RWPE1 (cell line): Measurements from ENCODE around the gene POLR3A.
"Not testable (repeated sequence)": the region's sequence is repeated elsewhere in the genome, so short reads cannot be mapped to it uniquely, and the experiment has no call there.

Experiments
- CTCF ChIA-PET: fragments of 350-600 bp; sonication (Branson Sonifier 250); formaldehyde crosslinking; extraction: SDS; loops from one replicate; lab custom pipeline; 2021; lab: Yijun Ruan, JAX
- POLR2A ChIA-PET: fragments of 400-600 bp; formaldehyde crosslinking; extraction: SDS; loops from one replicate; lab custom pipeline; 2020; ENCODE audit warnings: antibody characterized with exemption; ENCODE audit not compliant: low non-redundant PET; lab: Yijun Ruan, JAX
- DNase-seq: peaks from one replicate; pipeline ENCODE4 v3.0.0; 2012; ENCODE audit warnings: low spot score
- H3K27ac ChIP-seq: fragments of 450-650 bp; 2 replicates; pipeline ENCODE4 v1.5.1; 2017
- TF ChIP-seq, protein P1 (sequence below): fragments of 450-650 bp; conservative IDR thresholded peaks from 2 replicates; pipeline ENCODE4 v1.5.1; 2017; ENCODE audit warnings: low read depth, mild to moderate bottlenecking

POLR3A gene

DNA sequence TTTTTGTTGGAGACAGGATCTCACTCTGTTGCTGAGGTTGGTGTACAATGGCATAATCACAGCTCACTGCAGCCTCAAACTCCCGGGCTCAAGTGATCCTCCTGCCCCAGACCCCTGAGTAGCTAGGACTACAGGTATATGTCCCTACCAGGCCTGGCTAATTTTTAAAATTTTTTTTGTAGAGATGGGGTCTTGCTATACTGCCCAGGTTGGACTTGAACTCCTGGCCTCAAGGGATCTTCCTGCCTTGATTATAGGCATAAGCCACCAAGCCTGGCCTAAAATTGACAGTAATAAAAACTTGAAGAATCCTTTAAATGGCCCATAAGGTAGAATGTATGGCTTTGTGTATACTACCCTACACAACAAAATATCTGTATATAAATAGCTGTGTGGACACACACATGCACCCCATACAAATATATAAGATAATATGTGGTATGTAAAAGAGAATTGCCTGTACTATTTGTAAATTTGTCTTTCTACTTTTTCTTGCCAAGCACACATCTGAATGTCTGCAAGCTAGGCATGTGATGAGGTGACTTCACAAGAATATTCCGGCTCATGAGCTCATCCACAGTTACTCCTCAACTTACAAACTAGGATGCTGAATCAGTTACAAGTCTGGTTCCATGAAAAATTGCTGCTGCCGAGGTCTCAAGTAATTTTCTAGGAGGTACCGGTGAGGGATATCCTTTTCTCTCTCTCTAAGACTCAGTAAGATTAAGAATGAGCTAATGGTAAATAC, 26.6 kb downstream of the POLR3A start:
- ChIA-PET POLR2A (no interaction called here), CTCF (interaction anchor here (0.6 to 1.4 kb wide), 3 partner anchors 29 to 156 kb away, joined by 3 to 4 read pairs (median 3); no protein-coding TSS in a partner anchor)
- no peak for DNase-seq

DNA sequence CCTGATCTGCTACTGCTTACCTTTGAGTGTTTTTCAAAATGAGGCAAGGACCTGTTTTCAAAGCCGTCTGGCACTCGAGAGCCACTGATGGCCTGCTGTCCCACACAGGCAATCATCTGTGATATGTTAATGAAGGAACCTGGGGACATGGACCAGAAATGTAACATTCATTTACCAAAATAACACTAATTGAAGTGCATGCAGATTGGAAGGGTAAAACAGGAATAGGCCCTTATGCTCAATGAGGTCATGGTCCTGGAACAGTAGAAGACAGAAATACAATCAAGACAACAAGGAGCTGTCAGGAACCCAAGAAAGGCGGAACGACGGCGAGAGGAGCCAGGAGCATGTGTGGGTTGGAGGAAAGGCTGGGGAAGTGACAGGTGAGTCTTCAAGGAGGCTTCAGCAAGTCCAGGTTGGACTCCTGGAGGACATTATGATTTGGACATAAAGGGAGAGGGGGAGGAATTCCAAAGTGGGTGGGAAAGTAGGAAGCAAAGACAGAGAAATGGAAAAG, 28.3 kb downstream of the POLR3A start:
- ChIA-PET POLR2A (no interaction called here), CTCF (no interaction called here)
- no peak for DNase-seq
- no peak overlapping the region for H3K27ac ChIP-seq
- TF ChIP-seq, protein P1, sequence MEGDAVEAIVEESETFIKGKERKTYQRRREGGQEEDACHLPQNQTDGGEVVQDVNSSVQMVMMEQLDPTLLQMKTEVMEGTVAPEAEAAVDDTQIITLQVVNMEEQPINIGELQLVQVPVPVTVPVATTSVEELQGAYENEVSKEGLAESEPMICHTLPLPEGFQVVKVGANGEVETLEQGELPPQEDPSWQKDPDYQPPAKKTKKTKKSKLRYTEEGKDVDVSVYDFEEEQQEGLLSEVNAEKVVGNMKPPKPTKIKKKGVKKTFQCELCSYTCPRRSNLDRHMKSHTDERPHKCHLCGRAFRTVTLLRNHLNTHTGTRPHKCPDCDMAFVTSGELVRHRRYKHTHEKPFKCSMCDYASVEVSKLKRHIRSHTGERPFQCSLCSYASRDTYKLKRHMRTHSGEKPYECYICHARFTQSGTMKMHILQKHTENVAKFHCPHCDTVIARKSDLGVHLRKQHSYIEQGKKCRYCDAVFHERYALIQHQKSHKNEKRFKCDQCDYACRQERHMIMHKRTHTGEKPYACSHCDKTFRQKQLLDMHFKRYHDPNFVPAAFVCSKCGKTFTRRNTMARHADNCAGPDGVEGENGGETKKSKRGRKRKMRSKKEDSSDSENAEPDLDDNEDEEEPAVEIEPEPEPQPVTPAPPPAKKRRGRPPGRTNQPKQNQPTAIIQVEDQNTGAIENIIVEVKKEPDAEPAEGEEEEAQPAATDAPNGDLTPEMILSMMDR = no peak

More for the DNA sequence above, 26.6 kb downstream of the POLR3A start:
- TF ChIP-seq, protein P1 = no peak
- H3K27ac ChIP-seq = no peak overlapping the region

DNA sequence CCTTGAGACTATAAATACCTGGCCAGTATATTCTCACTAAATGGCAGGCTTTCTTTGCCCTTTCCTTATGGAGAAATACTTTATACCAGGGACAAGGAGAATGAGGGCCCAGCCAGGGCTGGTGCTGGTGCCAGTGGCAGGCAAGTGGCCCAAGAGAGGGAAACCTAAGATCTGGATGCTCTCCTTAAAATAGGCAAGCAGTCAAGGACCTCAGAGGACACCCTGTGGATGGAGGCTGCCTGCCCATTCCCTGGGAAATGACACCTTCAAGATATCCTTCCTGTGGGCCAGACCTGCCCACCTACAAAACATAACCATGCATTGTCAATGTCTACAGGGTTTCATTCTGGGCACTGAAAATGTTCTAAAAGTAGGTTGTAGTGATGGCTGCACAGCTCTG, 29.1 kb downstream of the POLR3A start:
- no peak overlapping the region for H3K27ac ChIP-seq
- ChIA-PET POLR2A (interaction anchor here (0.6 kb wide), 1 partner anchor 10 kb away, joined by 5 read pairs; no protein-coding TSS in a partner anchor), CTCF (interaction anchor here (0.6 kb wide), 1 partner anchor 148 kb away, joined by 3 read pairs; no protein-coding TSS in a partner anchor)
- DNase-seq = no peak
- TF ChIP-seq, protein P1 = no peak

DNA sequence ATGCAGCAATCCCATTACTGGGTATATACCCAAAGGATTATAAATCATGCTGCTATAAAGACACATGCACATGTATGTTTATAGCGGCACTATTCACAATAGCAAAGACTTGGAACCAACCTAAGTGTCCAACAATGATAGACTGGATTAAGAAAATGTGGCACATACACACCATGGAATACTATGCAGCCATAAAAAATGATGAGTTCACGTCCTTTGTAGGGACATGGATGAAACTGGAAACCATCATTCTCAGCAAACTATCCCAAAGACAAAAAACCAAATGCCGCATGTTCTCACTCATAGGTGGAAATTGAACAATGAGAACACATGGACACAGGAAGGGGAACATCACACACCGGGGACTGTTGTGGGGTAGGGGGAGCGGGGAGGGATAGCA, 30.5 kb downstream of the POLR3A start:
- POLR2A ChIA-PET, DNase-seq, CTCF ChIA-PET, H3K27ac ChIP-seq: not testable (repeated sequence)

DNA sequence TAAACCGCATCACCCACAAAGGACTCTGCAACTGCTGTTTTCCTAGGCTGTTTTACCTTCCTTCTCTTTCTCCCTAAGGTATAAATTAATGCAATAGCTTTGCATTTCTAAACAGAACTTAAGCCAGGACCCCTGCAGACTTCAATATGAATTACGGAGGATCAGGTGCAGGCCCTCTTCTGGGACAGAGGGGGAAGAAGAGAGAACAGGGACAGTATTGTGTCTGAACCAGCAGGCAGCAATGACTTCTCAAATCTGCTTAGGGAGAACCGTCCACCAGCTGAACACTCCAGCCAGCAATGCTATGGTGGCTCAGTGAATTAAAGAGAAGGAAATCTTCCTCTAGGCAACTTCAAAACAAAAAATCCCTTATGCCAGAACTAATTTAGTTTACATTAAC, 35.7 kb downstream of the POLR3A start:
- no peak for DNase-seq
- CTCF ChIA-PET = interaction anchor here (0.5 kb wide), 1 partner anchor 131 kb away, joined by 3 read pairs; no protein-coding TSS in a partner anchor
- TF ChIP-seq, protein P1 = no peak
- H3K27ac ChIP-seq = no peak overlapping the region
- POLR2A ChIA-PET = no interaction called here

DNA sequence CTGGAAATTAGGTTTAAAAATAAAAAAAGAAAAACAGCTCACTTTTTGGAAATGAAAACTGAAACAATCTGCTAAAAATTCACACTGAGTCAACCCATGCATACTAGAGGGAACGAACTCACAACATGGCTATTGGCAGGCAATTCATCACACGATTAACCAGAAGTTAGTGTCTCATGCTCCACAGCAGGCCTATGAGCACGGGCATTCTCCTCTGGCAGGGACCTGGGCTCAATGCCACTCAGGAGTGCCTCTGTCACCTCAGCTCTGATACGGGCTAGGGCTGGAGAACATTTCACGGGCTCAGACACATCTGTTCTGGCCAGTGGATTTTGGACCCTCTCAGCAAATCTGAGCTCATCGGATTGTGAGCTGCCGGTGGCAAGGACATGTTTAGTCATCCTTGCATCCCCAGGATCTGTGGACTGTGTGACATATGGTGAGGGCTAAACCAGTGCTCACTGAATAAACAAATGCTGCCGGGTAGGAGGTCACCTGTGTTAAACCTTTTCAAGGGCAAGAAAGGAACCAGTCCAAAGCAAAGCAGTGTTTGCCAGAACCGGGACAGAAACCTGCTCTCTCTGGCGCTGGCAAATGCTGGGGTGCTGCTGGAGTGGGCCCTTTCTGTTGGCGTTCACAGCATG, 40.1 kb downstream of the POLR3A start:
- peak overlapping the region; percentile 40; the same call in 1 of the 2 replicates for H3K27ac ChIP-seq
- POLR2A ChIA-PET = no interaction called here
- no peak for DNase-seq
- TF ChIP-seq, protein P1 = no peak
- CTCF ChIA-PET = no interaction called here
